ENCODE measurements around the gene SHF. TPM values are rescaled to one million over a fixed set of nuclear protein-coding genes. Genes with fewer than 3 reads are reported as not detected.

The SHF gene
- total and polyA plus RNA-seq, 2 of the 8 experiments (the other 6 are each of a cell fraction or from before 2014, with no cell fraction given) = 13.1 to 26.7 TPM

DNA sequence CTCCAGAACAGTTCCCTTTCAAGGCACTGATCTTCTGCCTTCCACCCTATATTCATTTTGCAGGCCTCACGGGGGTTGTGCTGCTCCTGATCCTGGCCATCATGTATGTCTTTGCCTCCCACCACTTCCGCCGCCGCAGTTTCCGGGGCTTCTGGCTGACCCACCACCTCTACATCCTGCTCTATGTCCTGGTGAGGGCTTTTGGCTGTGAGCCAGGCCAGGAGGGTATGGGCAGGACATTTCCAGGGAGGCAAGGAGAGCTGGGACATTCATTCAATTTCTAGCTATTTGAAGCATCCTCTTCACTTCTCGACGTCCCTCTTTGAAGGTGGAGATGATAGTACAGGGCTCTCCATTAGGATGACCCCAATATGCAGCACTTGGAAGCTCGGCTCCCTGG, 32.0 kb downstream of the SHF start:
- Histone ChIP-seq H3K79me1 (ENCODE audit: low read depth, low read length) (no peaks in the 10 kb centered on the region), H3K14ac (ENCODE audit: insufficient read length) (no peak overlapping the region), H3K4me2 (ENCODE audit: insufficient read depth in 1 of 2, low read depth in 2 of 2, low read length in 2 of 2) (no peak overlapping the region), H3K4me3 (ENCODE audit: extremely low read depth in 1 of 4, insufficient read depth in 2 of 4, low read depth in 3 of 4, low read length in 4 of 4) (no peak overlapping the region), H3K23me2 (ENCODE audit: low read depth, low read length) (no peaks in the 10 kb centered on the region), H2AK5ac (ENCODE audit: low read depth, low read length) (no peak overlapping the region), H3K79me2 (ENCODE audit: control insufficient read depth in 1 of 2, insufficient read depth in 2 of 2, low read length in 2 of 2) (no peaks in the 10 kb centered on the region), H3K36me3 (ENCODE audit: control insufficient read depth in 2 of 4, insufficient read depth in 4 of 4, low read length in 3 of 4) (no peaks in the 10 kb centered on the region), H3K4me1 (replicated peaks in 1 of 4; ENCODE audit: control insufficient read depth in 3 of 4, insufficient read depth in 4 of 4, low read length in 3 of 4) (no peaks in the 10 kb centered on the region), H3K27ac (ENCODE audit: low read depth, low read length) (no peak overlapping the region), H4K20me1 (replicated peaks in 1 of 2; ENCODE audit: control insufficient read depth in 1 of 2, insufficient read depth in 2 of 2, low read length in 2 of 2) (no peaks in the 10 kb centered on the region), H2AFZ (ENCODE audit: low read length) (no peak overlapping the region), H3K23ac (ENCODE audit: insufficient read length) (no peak overlapping the region), H3K9ac (replicated peaks in 1 of 4; ENCODE audit: extremely low read depth in 1 of 4, low read depth in 3 of 4, low read length in 3 of 4) (no peak overlapping the region), H2BK120ac (replicated peaks; ENCODE audit: low read depth, low read length) (no peak overlapping the region), H4K5ac (ENCODE audit: insufficient read length, low read depth, low read length) (no peak overlapping the region), H3K9me3 (ENCODE audit: insufficient read depth in 2 of 2, low read depth in 1 of 2, low read length in 1 of 2) (no peaks in the 10 kb centered on the region), H3K4ac (replicated peaks; ENCODE audit: insufficient read length, low read depth, low read length) (no peak overlapping the region), H3K18ac (ENCODE audit: extremely low read depth, low read length) (no peak overlapping the region), H2BK15ac (ENCODE audit: low read length) (no peak overlapping the region), H3K27me3 (replicated peaks in 1 of 4; ENCODE audit: control insufficient read depth in 3 of 4, extremely low read depth in 1 of 4, insufficient read depth in 3 of 4, low read length in 3 of 4) (peaks cover 0 to 2% (median 0%) of the 10 kb centered on the region in 4 experiments; a peak in 3 of 7 replicates), H4K91ac (replicated peaks; ENCODE audit: insufficient read length, low read length) (no peak overlapping the region), H2BK5ac (ENCODE audit: low read depth, low read length) (no peak overlapping the region), H4K8ac (ENCODE audit: extremely low read depth, insufficient read depth, low read length) (no peak overlapping the region), H2BK20ac (ENCODE audit: low read length) (no peak overlapping the region), H3K56ac (replicated peaks; ENCODE audit: insufficient read length, low read depth, low read length) (no peak overlapping the region), H2BK12ac (ENCODE audit: low read depth, low read length) (no peak overlapping the region)
- 83% methylated on average over 8 of the region's 8 CpGs; no CpG with 5 or more reads in 1 of the 2 experiments for WGBS, 2 experiments (ENCODE audit: extremely low coverage in 1 of 2, insufficient coverage in 1 of 2, insufficient read length in 1 of 2, insufficient replicate concordance in 2 of 2, low coverage in 1 of 2, low lambda C conversion rate in 2 of 2, missing lambda C conversion rate in 1 of 2)
- FAIRE-seq (no peak), DNase-seq (ENCODE audit: low read depth in 1 of 2, low spot score in 2 of 2) (no peak)
- CTCF ChIA-PET (ENCODE audit: partially characterized antibody) = interaction anchor here (0.5 to 41.8 kb wide), 9 partner anchors 8 to 97 kb away, joined by 3 to 1117 read pairs (median 6); partner anchors contain the start of genes SHF and SLC28A2
- POLR2A ChIA-PET (ENCODE audit: partially characterized antibody) = interaction anchor here (1.1 to 1.4 kb wide), 3 partner anchors 9 to 37 kb away, joined by 3 to 5 read pairs (median 4); no protein-coding TSS in a partner anchor
- TF ChIP-seq SAP30 (IDR thresholded peaks at IDR 0.05; ENCODE audit: insufficient read depth, insufficient replicate concordance, low read length) (no peak), JUN (IDR thresholded peaks at IDR 0.05; ENCODE audit: low read depth, low read length) (no peak), POU5F1 (IDR thresholded peaks at IDR 0.05; ENCODE audit: low read depth, low read length) (no peak), TEAD4 (IDR thresholded peaks at IDR 0.05; ENCODE audit: low read depth, low read length) (no peak), BACH1 (IDR thresholded peaks at IDR 0.05; ENCODE audit: low read length) (no peak)
- TF ChIP-seq, protein P1, sequence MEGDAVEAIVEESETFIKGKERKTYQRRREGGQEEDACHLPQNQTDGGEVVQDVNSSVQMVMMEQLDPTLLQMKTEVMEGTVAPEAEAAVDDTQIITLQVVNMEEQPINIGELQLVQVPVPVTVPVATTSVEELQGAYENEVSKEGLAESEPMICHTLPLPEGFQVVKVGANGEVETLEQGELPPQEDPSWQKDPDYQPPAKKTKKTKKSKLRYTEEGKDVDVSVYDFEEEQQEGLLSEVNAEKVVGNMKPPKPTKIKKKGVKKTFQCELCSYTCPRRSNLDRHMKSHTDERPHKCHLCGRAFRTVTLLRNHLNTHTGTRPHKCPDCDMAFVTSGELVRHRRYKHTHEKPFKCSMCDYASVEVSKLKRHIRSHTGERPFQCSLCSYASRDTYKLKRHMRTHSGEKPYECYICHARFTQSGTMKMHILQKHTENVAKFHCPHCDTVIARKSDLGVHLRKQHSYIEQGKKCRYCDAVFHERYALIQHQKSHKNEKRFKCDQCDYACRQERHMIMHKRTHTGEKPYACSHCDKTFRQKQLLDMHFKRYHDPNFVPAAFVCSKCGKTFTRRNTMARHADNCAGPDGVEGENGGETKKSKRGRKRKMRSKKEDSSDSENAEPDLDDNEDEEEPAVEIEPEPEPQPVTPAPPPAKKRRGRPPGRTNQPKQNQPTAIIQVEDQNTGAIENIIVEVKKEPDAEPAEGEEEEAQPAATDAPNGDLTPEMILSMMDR (IDR thresholded peaks at IDR 0.05; ENCODE audit: control extremely low read depth in 1 of 3, insufficient read depth in 1 of 3, low read depth in 1 of 3, low read length in 3 of 3) = no peak
